IMR-90 (cell line): Measurements from ENCODE around the gene NDOR1. TPM values are rescaled to one million over a fixed set of nuclear protein-coding genes. Genes with fewer than 3 reads are reported as not detected.

ENCODE experiments used
- ATAC-seq: fragments of 200-7000 bp; cut with Tn5 transposase; 2 replicates; pipeline ENCODE4 v1.9.1; 2020; ENCODE audit warnings: low read depth, mild to moderate bottlenecking, moderate library complexity
- BruUV-seq: library from RNA; stranded (reverse); fragments of 400-500 nt; replicated peaks from 2 replicates; lab custom pipeline; 2021; lab: Mats Ljungman, UMichigan
- CTCF ChIA-PET: fragments of 300-600 bp; formaldehyde crosslinking; extraction: SDS; loops from one replicate; lab custom pipeline; 2021; ENCODE audit warnings: antibody characterized with exemption; lab: Yijun Ruan, JAX
- POLR2A ChIA-PET: fragments of 300-600 bp; sonication (Branson Sonifier 250); formaldehyde crosslinking; loops from one replicate; lab custom pipeline; 2022; ENCODE audit warnings: antibody characterized with exemption; ENCODE audit not compliant: unreplicated experiment; lab: Charles Lee
- DNase-seq: peaks from one replicate; pipeline ENCODE4 v3.0.0; 2013
- H2AFZ ChIP-seq: replicated peaks from 2 replicates; pipeline ENCODE3; 2013; ENCODE audit warnings: low read length, mild to moderate bottlenecking; ENCODE audit not compliant: poor library complexity
- H2AK5ac ChIP-seq: 2 replicates; pipeline ENCODE4 v1.6.1; 2013; ENCODE audit warnings: low read depth, low read length, inconsistent platforms
- H2AK9ac ChIP-seq: replicated peaks from 2 replicates; pipeline ENCODE3; 2013; ENCODE audit warnings: mild to moderate bottlenecking, low read depth, low read length, moderate library complexity; ENCODE audit not compliant: poor library complexity
- H2BK120ac ChIP-seq: 2 replicates; pipeline ENCODE4 v1.6.1; 2013; ENCODE audit warnings: low read depth, low read length, inconsistent platforms
- H2BK15ac ChIP-seq: 3 replicates; pipeline ENCODE4 v1.6.1; 2013; ENCODE audit warnings: low read depth, low read length, inconsistent platforms
- H2BK20ac ChIP-seq: 2 replicates; pipeline ENCODE4 v1.6.1; 2013; ENCODE audit warnings: low read depth, mild to moderate bottlenecking, inconsistent platforms, low read length, moderate library complexity
- H2BK5ac ChIP-seq: 2 replicates; pipeline ENCODE4 v1.6.1; 2013; ENCODE audit warnings: mild to moderate bottlenecking, low read depth, low read length, inconsistent platforms; ENCODE audit not compliant: poor library complexity, severe bottlenecking
- H3K14ac ChIP-seq: replicated peaks from 2 replicates; pipeline ENCODE4 v1.6.1; 2013; ENCODE audit warnings: low read depth, low read length, inconsistent platforms
- H3K18ac ChIP-seq: 2 replicates; pipeline ENCODE4 v1.6.1; 2013; ENCODE audit warnings: low read depth, low read length, control low read depth
- H3K23ac ChIP-seq: 2 replicates; pipeline ENCODE4 v1.6.1; 2013; ENCODE audit warnings: low read depth, low read length, inconsistent platforms
- H3K27ac ChIP-seq: 2 replicates; pipeline ENCODE4 v1.5.1; 2013; ENCODE audit warnings: mild to moderate bottlenecking, control low read depth, low read length; ENCODE audit not compliant: insufficient read depth
- H3K27me3 ChIP-seq: 2 replicates; pipeline ENCODE4 v1.6.1; 2013; ENCODE audit warnings: low read length; ENCODE audit not compliant: control insufficient read depth, insufficient read depth
- H3K36me3 ChIP-seq: 2 replicates; pipeline ENCODE4 v1.6.1; 2013; ENCODE audit warnings: low read length, mixed read lengths; ENCODE audit not compliant: control insufficient read depth, insufficient read depth
- H3K4ac ChIP-seq: 2 replicates; pipeline ENCODE4 v1.6.1; 2013; ENCODE audit warnings: low read depth, low read length, inconsistent platforms
- H3K4me1 ChIP-seq: 2 replicates; pipeline ENCODE4 v1.6.1; 2013; ENCODE audit warnings: low read length, mixed read lengths; ENCODE audit not compliant: control insufficient read depth, insufficient read depth
- H3K4me2 ChIP-seq: 2 replicates; pipeline ENCODE4 v1.6.1; 2013; ENCODE audit warnings: low read depth, mild to moderate bottlenecking, control low read depth, low read length, moderate library complexity
- H3K4me3 ChIP-seq: 2 replicates; pipeline ENCODE4 v1.5.1; 2013; ENCODE audit warnings: low read depth, mild to moderate bottlenecking, control low read depth, low read length, moderate library complexity; ENCODE audit not compliant: insufficient read depth
- H3K56ac ChIP-seq: 2 replicates; pipeline ENCODE4 v1.6.1; 2013; ENCODE audit warnings: low read length, inconsistent platforms; ENCODE audit not compliant: insufficient read depth; ENCODE audit errors: extremely low read depth
- H3K79me1 ChIP-seq, 2 experiments: 2 replicates each; pipeline ENCODE4 v1.6.1; 2013; ENCODE audit warnings: low read length in 2 of 2, inconsistent platforms in 1 of 2, low read depth in 1 of 2
- H3K9ac ChIP-seq: 2 replicates; pipeline ENCODE4 v1.6.1; 2013; ENCODE audit warnings: low read depth, low read length, control low read depth
- H3K9me1 ChIP-seq: 2 replicates; pipeline ENCODE4 v1.6.1; 2013; ENCODE audit warnings: low read length, inconsistent platforms; ENCODE audit not compliant: insufficient read depth
- H3K9me3 ChIP-seq: 2 replicates; pipeline ENCODE4 v1.6.1; 2013; ENCODE audit warnings: low read length; ENCODE audit not compliant: control insufficient read depth, insufficient read depth
- H4K20me1 ChIP-seq: 2 replicates; pipeline ENCODE4 v1.6.1; 2013; ENCODE audit warnings: low read length, inconsistent platforms; ENCODE audit not compliant: insufficient read depth
- H4K5ac ChIP-seq: 2 replicates; pipeline ENCODE4 v1.6.1; 2013; ENCODE audit warnings: mild to moderate bottlenecking, low read depth, low read length, control low read depth
- H4K8ac ChIP-seq, 2 experiments: 2 replicates each; pipeline ENCODE4 v1.6.1; 2013; ENCODE audit warnings: low read depth in 2 of 2, low read length in 2 of 2, control low read depth in 1 of 2, inconsistent platforms in 1 of 2
- H4K91ac ChIP-seq: 2 replicates; pipeline ENCODE4 v1.6.1; 2013; ENCODE audit warnings: low read depth, low read length, inconsistent platforms; ENCODE audit not compliant: insufficient read depth
- CEBPB ChIP-seq: IDR thresholded peaks from 2 replicates; pipeline ENCODE4 v1.6.1; 2012; ENCODE audit warnings: low read depth, low read length, improper control_type of control experiment
- MXI1 ChIP-seq: IDR thresholded peaks from 2 replicates; pipeline ENCODE4 v1.6.1; 2012; ENCODE audit warnings: low read depth, mild to moderate bottlenecking, low read length, moderate library complexity, borderline replicate concordance
- POLR2A ChIP-seq: IDR thresholded peaks from 2 replicates; pipeline ENCODE4 v1.6.1; 2012; ENCODE audit warnings: mild to moderate bottlenecking, low read depth, low read length
- RCOR1 ChIP-seq: IDR thresholded peaks from 2 replicates; pipeline ENCODE4 v1.6.1; 2012; ENCODE audit warnings: mild to moderate bottlenecking, low read length, improper control_type of control experiment; ENCODE audit not compliant: insufficient replicate concordance
- SMC3 ChIP-seq: fragments of 150-350 bp; IDR thresholded peaks from 2 replicates; pipeline ENCODE4 v1.6.1; 2016; ENCODE audit warnings: low read depth, mild to moderate bottlenecking, antibody characterized with exemption, low read length, moderate library complexity
- WGBS, 2 experiments: methylation state at CpG; one replicate each; pipeline versions ENCODE4 v1.1.5 to v1.1.7; 2013; ENCODE audit warnings: missing lambda C conversion rate in 2 of 2; ENCODE audit not compliant: insufficient read length in 1 of 2; ENCODE audit errors: extremely low coverage in 2 of 2; 5-methylcytosine and 5-hydroxymethylcytosine counted together
- dilution Hi-C: fragments of 300-500 bp; cut with HindIII; formaldehyde crosslinking; loops from one replicate; pipeline ENCODE4 v1.14.3; 2018; ENCODE audit warnings: low sequenced_read_pairs; ENCODE audit not compliant: unreplicated experiment
- in situ Hi-C: fragments of 300-500 bp; cut with MboI; formaldehyde crosslinking; loops from 3 replicates; pipeline ENCODE4 v1.14.3; 2019; ENCODE audit warnings: low sequenced_read_pairs, inconsistent platforms, mixed read lengths
- intact Hi-C: fragments of 100-400 bp; cut with micrococcal nuclease; formaldehyde crosslinking; loops from 2 replicates; pipeline ENCODE4 v1.10.0; 2022
- polyA plus RNA-seq, 3 experiments: library from polyadenylated mRNA; depleted of rRNA; stranded (reverse); fragments of >200 nt; gene quantifications; 2 replicates each; pipeline ENCODE4 v1.2.3, GENCODE V29; 2012; ENCODE audit warnings: low replicate concordance in 1 of 3
- total RNA-seq: library from RNA; depleted of rRNA; stranded (reverse); fragments of >200 nt; gene quantifications from 2 replicates; pipeline ENCODE4 v1.2.3, GENCODE V29; 2012

Gene NDOR1
- total and polyA plus RNA-seq, 2 of the 4 experiments (the other 2 are of a cell fraction), result 0.90 to 10.6 TPM

DNA sequence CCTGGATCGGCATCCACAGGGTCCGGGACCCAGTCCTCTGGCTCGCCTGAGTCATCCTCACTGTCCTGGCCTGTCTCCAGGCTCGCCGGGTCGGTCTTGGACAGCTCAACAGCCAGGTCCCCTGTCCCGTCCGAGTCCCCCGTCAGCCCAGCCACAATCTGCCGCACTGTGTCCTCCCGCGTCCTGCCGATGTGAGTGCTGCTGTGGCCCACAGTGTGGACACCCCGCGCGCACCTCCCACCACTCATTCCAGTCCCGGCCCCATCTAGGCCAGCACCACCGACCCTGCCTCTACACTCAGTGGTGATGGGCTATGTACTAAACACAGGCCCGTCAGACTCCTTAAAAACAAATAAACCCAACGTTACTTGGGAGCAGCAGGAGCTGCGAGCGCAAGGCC lies 23.8 kb upstream of the NDOR1 start:
- Histone ChIP-seq H3K79me1 (peaks cover 0 to 12% of the 10 kb centered on the region in 2 experiments; a peak in 3 of 4 replicates), H3K56ac (no peak overlapping the region), H3K4me3 (no peak overlapping the region), H3K27me3 (no peaks in the 10 kb centered on the region), H2BK15ac (no peak overlapping the region), H2BK5ac (no peak overlapping the region), H2AK9ac (no peak overlapping the region), H4K5ac (no peak overlapping the region), H3K18ac (no peak overlapping the region), H4K8ac (no peak overlapping the region), H3K27ac (no peak overlapping the region), H3K9ac (no peak overlapping the region), H3K9me3 (no peaks in the 10 kb centered on the region), H4K91ac (no peak overlapping the region), H4K20me1 (peaks cover under 1% of the 10 kb centered on the region; the same call in 1 of the 2 replicates), H3K4ac (no peak overlapping the region), H2AFZ (no peak overlapping the region), H3K23ac (no peak overlapping the region), H3K4me2 (no peak overlapping the region), H2AK5ac (no peak overlapping the region), H2BK120ac (no peak overlapping the region), H2BK20ac (no peak overlapping the region), H3K36me3 (peaks cover 76% of the 10 kb centered on the region), H3K4me1 (no peaks in the 10 kb centered on the region; the same call in none of the 2 replicates), H3K14ac (no peak overlapping the region), H3K9me1 (0 out of 2 replicates have a peak, but pooled peaks cover 2% of the 10 kb centered on the region)
- WGBS, 2 experiments, result 85% methylated on average over 12 of the region's 22 CpGs; no CpG with 5 or more reads in 1 of the 2 experiments
- BruUV-seq, result no TSS peak
- CTCF ChIA-PET, result no interaction called here
- in situ Hi-C loops, result no loop called here
- DNase-seq, result no peak
- POLR2A ChIA-PET, result no interaction called here
- ATAC-seq, result no peak
- dilution Hi-C loops, result no loop called here
- intact Hi-C loops, result no loop called here
- TF ChIP-seq SMC3 (no peak), MXI1 (no peak), POLR2A (no peak), RCOR1 (no peak), CEBPB (no peak)
